ENCODE measurements around the gene TMBIM1.

Gene TMBIM1

GRCh38 chr2:218272531-218273212, 19.6 kb downstream of the TMBIM1 start:
- peak; percentile 91 for DNase-seq (ENCODE audit: low spot score)
- peak overlapping the region; percentile 88 for H3K27ac ChIP-seq
- ChIA-PET CTCF (interaction anchor here (0.6 to 1.2 kb wide), 7 partner anchors 10 to 84 kb away, joined by 3 to 4 read pairs (median 3); partner anchors contain the start of genes CATIP and TMBIM1), POLR2A (ENCODE audit: low non-redundant PET) (interaction anchor here (1.4 kb wide), 1 partner anchor 19 kb away, joined by 4 read pairs; the partner anchor contains the start of gene TMBIM1)
- TF ChIP-seq, protein P1, sequence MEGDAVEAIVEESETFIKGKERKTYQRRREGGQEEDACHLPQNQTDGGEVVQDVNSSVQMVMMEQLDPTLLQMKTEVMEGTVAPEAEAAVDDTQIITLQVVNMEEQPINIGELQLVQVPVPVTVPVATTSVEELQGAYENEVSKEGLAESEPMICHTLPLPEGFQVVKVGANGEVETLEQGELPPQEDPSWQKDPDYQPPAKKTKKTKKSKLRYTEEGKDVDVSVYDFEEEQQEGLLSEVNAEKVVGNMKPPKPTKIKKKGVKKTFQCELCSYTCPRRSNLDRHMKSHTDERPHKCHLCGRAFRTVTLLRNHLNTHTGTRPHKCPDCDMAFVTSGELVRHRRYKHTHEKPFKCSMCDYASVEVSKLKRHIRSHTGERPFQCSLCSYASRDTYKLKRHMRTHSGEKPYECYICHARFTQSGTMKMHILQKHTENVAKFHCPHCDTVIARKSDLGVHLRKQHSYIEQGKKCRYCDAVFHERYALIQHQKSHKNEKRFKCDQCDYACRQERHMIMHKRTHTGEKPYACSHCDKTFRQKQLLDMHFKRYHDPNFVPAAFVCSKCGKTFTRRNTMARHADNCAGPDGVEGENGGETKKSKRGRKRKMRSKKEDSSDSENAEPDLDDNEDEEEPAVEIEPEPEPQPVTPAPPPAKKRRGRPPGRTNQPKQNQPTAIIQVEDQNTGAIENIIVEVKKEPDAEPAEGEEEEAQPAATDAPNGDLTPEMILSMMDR (conservative IDR thresholded peaks at IDR 0.05; ENCODE audit: low read depth) = peak; percentile 91

- ChIA-PET CTCF (interaction anchor here (0.5 to 1.7 kb wide), 8 partner anchors 15 to 473 kb away, joined by 3 to 7 read pairs (median 3); partner anchors contain the start of gene CATIP), POLR2A (ENCODE audit: low non-redundant PET) (interaction anchor here (0.9 kb wide), 2 partner anchors 15 to 26 kb away, joined by 3 to 7 read pairs; no protein-coding TSS in a partner anchor)
- no peak for DNase-seq (ENCODE audit: low spot score)
- TF ChIP-seq, protein P1 (conservative IDR thresholded peaks at IDR 0.05; ENCODE audit: low read depth) = no peak
- peak overlapping the region; percentile 88 for H3K27ac ChIP-seq
Measured at GRCh38 chr2:218271865-218272530, 20.3 kb downstream of the TMBIM1 start.

DNA sequence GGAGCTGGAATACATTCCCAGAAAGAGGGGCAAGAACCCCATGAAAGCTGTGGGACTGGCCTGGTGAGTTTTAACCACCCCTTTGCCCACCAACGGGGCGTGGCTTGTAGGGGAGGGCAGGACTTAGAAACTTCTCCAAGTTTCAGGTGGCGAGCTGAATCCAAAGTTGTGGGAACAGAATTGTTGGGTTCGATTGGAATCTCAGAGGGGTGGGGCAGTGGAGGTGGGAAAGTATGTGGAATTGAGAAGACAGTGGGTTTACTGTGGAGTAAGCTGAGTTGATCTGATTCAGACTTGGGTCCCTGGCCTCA, 20.9 kb downstream of the TMBIM1 start:
- TF ChIP-seq, protein P1 (conservative IDR thresholded peaks at IDR 0.05; ENCODE audit: low read depth) = no peak
- DNase-seq (ENCODE audit: low spot score) = no peak
- ChIA-PET CTCF (interaction anchor here (0.5 to 1.7 kb wide), 7 partner anchors 14 to 472 kb away, joined by 3 to 7 read pairs (median 3); partner anchors contain the start of gene CATIP), POLR2A (ENCODE audit: low non-redundant PET) (interaction anchor here (0.9 kb wide), 2 partner anchors 16 to 27 kb away, joined by 3 to 7 read pairs; no protein-coding TSS in a partner anchor)
- peak overlapping the region; percentile 88 for H3K27ac ChIP-seq

DNA sequence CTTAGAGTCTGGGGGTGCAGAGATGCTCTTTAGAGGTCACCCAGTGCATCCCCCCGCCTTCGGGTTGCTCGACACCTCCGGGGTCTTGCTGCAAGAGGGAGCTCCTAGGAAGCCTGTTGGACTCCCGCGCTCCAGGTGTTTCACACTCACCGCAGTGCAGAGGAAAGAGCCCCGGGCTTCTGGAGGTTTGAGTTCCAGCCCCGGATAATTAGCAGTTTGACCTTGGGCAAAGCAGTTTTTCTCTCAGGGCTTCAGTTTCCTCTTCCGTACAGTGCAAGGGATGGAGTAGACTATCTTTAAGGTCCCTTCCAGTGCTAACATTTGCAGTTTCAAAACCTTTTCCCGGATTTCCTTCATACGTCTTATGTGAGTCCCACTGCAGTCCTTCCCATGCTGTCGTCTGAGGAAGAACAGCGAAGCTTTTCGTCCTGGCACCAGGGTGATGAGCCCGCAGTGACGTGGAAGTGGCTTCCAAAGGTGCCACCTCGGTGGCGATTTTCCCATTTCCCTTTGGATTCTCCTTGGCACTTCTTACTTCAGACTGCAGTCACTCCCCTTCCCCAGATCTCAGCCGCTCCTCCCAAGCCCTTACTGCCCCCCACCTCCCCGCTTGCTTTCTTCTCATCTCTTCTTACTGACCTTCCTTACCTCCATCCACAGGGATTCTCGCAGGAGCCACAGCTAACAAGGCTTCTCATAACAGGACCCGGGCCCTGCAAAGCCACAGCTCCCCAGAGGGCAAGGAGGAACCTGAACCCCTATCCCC, 21.4 kb downstream of the TMBIM1 start:
- DNase-seq (ENCODE audit: low spot score) = no peak
- CTCF ChIA-PET = interaction anchor here (0.5 to 1.7 kb wide), 8 partner anchors 14 to 485 kb away, joined by 3 to 7 read pairs (median 3); partner anchors contain the start of genes CATIP and TMBIM1
- POLR2A ChIA-PET (ENCODE audit: low non-redundant PET) = interaction anchor here (0.8 to 1.1 kb wide), 6 partner anchors 16 to 134 kb away, joined by 3 to 7 read pairs (median 3); partner anchors contain the start of gene ARPC2
- TF ChIP-seq, protein P1 (conservative IDR thresholded peaks at IDR 0.05; ENCODE audit: low read depth) = no peak
- H3K27ac ChIP-seq = peak overlapping the region; percentile 88

DNA sequence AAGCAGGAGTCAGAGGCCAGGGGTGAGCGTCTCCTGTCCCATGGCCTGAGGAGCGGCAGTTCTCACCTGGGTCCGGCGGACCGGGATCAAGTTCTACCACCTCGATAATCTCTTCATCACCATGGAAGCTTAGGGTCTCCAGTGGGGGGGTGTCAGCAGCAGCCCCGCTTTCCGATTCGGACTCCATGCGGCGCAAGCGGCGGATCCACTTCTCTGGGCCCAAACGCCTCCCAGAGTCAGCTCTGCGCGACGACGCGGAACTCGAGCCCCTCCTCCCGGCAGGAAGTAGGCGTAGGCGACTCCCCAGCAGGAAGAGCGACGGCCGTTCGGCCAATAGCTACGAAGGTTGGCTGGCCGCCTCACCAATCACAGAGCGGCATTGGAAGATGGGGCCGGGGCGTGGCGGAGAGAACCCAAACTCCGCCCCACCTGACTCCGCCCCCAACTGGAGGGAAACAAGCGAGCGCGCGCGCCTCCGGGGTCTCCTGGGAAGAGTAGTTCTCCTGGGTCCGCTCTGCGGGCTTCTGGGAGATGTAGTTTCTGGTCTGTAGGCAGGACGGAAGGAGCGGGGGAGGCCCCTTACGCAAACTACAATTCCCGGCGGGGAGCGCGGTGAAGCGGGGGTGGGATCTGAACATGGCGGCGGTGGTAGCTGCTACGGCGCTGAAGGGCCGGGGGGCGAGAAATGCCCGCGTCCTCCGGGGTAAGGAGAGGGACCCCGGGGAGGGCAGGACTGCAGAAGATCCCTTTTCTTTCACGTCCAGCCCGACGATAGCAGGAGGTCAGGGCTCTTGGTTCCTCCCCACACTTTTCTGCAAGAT, 22.2 kb downstream of the TMBIM1 start, which contains the start of the genes AAMP and PNKD:
Gene AAMP (minus strand): TSS at position 238 of the 821 bp plus-strand sequence. CDS start 51 bp downstream, at position 187.
Gene PNKD (plus strand): TSS at position 620 of the 821 bp plus-strand sequence. CDS start 17 bp downstream, at position 637.
- TF ChIP-seq, protein P1 (conservative IDR thresholded peaks at IDR 0.05; ENCODE audit: low read depth) = no peak; the same call in 1 of the 2 replicates
- DNase-seq (ENCODE audit: low spot score) = peak; percentile 99
- POLR2A ChIA-PET (ENCODE audit: low non-redundant PET) = interaction anchor here (0.6 to 1.1 kb wide), 5 partner anchors 53 to 159 kb away, joined by 3 to 14 read pairs (median 3); partner anchors contain the start of gene ARPC2
- H3K27ac ChIP-seq = peak within 1 kb of the TSS; percentile 88
- CTCF ChIA-PET = interaction anchor here (0.6 to 1.7 kb wide), 7 partner anchors 9 to 485 kb away, joined by 3 to 7 read pairs (median 3); partner anchors contain the start of genes CATIP and TMBIM1

Data from RWPE1 (cell line).